ENCODE results near the gene SNAPIN. TPM values are rescaled to one million over a fixed set of nuclear protein-coding genes. Genes with fewer than 3 reads are reported as not detected.
"Not testable (repeated sequence)": the region's sequence is repeated elsewhere in the genome, so short reads cannot be mapped to it uniquely, and the experiment has no call there.

SNAPIN gene
- total RNA-seq, 1 experiment from 2014 or later: 45.5 TPM

- peak; percentile 94 for DNase-seq (ENCODE audit: low spot score)
Measured at GRCh38 chr1:153626904-153627714, 31.4 kb upstream of the SNAPIN start, which contains the start of gene S100A13. TSS of gene S100A13 (minus strand) at chr1:153627505. CDS start at chr1:153626472, 1,033 bp downstream.

GRCh38 chr1:153627715-153628626 is 30.5 kb upstream of the SNAPIN start, which contains the start of gene S100A1:
TSS of gene S100A1 (plus strand) at chr1:153628434. CDS start at chr1:153630522, 2,088 bp downstream.
- no peak for DNase-seq (ENCODE audit: low spot score)

- DNase-seq (ENCODE audit: low spot score): no peak
Measured at GRCh38 chr1:153628638-153629342, 29.7 kb upstream of the SNAPIN start.

GRCh38 chr1:153629343-153629665 is 29.2 kb upstream of the SNAPIN start:
- DNase-seq (ENCODE audit: low spot score): no peak

GRCh38 chr1:153629971-153630370 is 28.5 kb upstream of the SNAPIN start:
- DNase-seq (ENCODE audit: low spot score): no peak

- DNase-seq (ENCODE audit: low spot score): no peak
Measured at GRCh38 chr1:153630384-153630783, 28.1 kb upstream of the SNAPIN start.

- DNase-seq (ENCODE audit: low spot score): no peak
Measured at GRCh38 chr1:153631047-153632022, 27.2 kb upstream of the SNAPIN start.

- no peak for DNase-seq (ENCODE audit: low spot score)
Measured at GRCh38 chr1:153633161-153633753, 25.2 kb upstream of the SNAPIN start.

GRCh38 chr1:153633754-153634665 is 24.5 kb upstream of the SNAPIN start, which contains the start of gene CHTOP:
TSS of gene CHTOP (plus strand) at chr1:153634066. CDS start at chr1:153636589, 2,523 bp downstream.
- peak; percentile 99 for DNase-seq (ENCODE audit: low spot score)

GRCh38 chr1:153635872-153636271 is 22.6 kb upstream of the SNAPIN start:
- DNase-seq (ENCODE audit: low spot score): no peak

GRCh38 chr1:153636312-153636711 is 22.2 kb upstream of the SNAPIN start:
- DNase-seq (ENCODE audit: low spot score): no peak

- DNase-seq (ENCODE audit: low spot score): no peak
Measured at GRCh38 chr1:153638261-153638660, 20.2 kb upstream of the SNAPIN start.

GRCh38 chr1:153639280-153639679 is 19.2 kb upstream of the SNAPIN start:
- no peak for DNase-seq (ENCODE audit: low spot score)

GRCh38 chr1:153640213-153640612 is 18.3 kb upstream of the SNAPIN start:
- not testable (repeated sequence) for DNase-seq (ENCODE audit: low spot score)

- DNase-seq (ENCODE audit: low spot score): no peak
Measured at GRCh38 chr1:153640861-153641260, 17.6 kb upstream of the SNAPIN start.

GRCh38 chr1:153642161-153642560 is 16.3 kb upstream of the SNAPIN start:
- DNase-seq (ENCODE audit: low spot score): no peak

- DNase-seq (ENCODE audit: low spot score): no peak
Measured at GRCh38 chr1:153643100-153643499, 15.4 kb upstream of the SNAPIN start.

- DNase-seq (ENCODE audit: low spot score): no peak
Measured at GRCh38 chr1:153643816-153644215, 14.7 kb upstream of the SNAPIN start.

All from HT-29 (cell line).